ACC112 (cell line): Measurements from ENCODE around the gene SMC4.

Experiments used
- H2AFZ ChIP-seq: fragments of 200-600 bp; sonication (generic); one replicate; pipeline ENCODE4 v1.6.0; 2017; ENCODE audit warnings: antibody characterized with exemption, low read length; ENCODE audit not compliant: unreplicated experiment
- H3K27ac ChIP-seq: fragments of 200-600 bp; sonication (generic); 2 replicates; pipeline ENCODE4 v1.5.1; 2014; ENCODE audit warnings: low read depth, mild to moderate bottlenecking, antibody characterized with exemption, low read length, moderate library complexity
- H3K27me3 ChIP-seq: fragments of 200-600 bp; sonication (generic); 2 replicates; pipeline ENCODE4 v1.6.1; 2014; ENCODE audit warnings: mild to moderate bottlenecking, antibody characterized with exemption, low read length, moderate library complexity, mixed read lengths; ENCODE audit not compliant: insufficient read depth
- H3K36me3 ChIP-seq: fragments of 200-600 bp; sonication (generic); 2 replicates; pipeline ENCODE4 v1.6.1; 2016; ENCODE audit warnings: mild to moderate bottlenecking, antibody characterized with exemption, low read length, moderate library complexity, mixed read lengths; ENCODE audit not compliant: insufficient read depth
- H3K4me1 ChIP-seq: fragments of 200-600 bp; sonication (generic); one replicate; pipeline ENCODE4 v1.6.1; 2016; ENCODE audit warnings: low read length, mixed read lengths; ENCODE audit not compliant: insufficient read depth, unreplicated experiment, control insufficient read depth
- H3K4me3 ChIP-seq: fragments of 200-600 bp; sonication (generic); 2 replicates; pipeline ENCODE4 v1.5.1; 2014; ENCODE audit warnings: mild to moderate bottlenecking, low read depth, low read length
- H3K79me2 ChIP-seq: fragments of 200-600 bp; sonication (generic); one replicate; pipeline ENCODE4 v1.6.0; 2016; ENCODE audit warnings: low read length; ENCODE audit not compliant: control insufficient read depth, unreplicated experiment, insufficient read depth

The SMC4 gene

GRCh38 chr3:160374925-160375324 lies 24.5 kb upstream of the SMC4 start:
- Histone ChIP-seq H2AFZ (no peak overlapping the region), H3K27ac (peak overlapping the region; percentile 12), H3K4me1 (peaks cover 75% of the 10 kb centered on the region), H3K4me3 (no peak overlapping the region), H3K36me3 (peaks cover 6% of the 10 kb centered on the region), H3K79me2 (peaks cover 4% of the 10 kb centered on the region), H3K27me3 (no peaks in the 10 kb centered on the region)

- peaks cover 12% of the 10 kb centered on the region for H3K36me3 ChIP-seq
- H3K4me3 ChIP-seq = no peak overlapping the region; the same call in 1 of the 2 replicates
- peak overlapping the region; percentile 62 for H2AFZ ChIP-seq
- H3K27ac ChIP-seq = peak overlapping the region; percentile 46
- peaks cover 87% of the 10 kb centered on the region for H3K4me1 ChIP-seq
- H3K27me3 ChIP-seq = no peaks in the 10 kb centered on the region
- peaks cover 4% of the 10 kb centered on the region for H3K79me2 ChIP-seq
These were observed 22.8 kb upstream of the SMC4 start for GRCh38 chr3:160376681-160377080.

GRCh38 chr3:160378331-160379109 lies 20.9 kb upstream of the SMC4 start:
- peaks cover 73% of the 10 kb centered on the region for H3K4me1 ChIP-seq
- H3K36me3 ChIP-seq = peaks cover 12% of the 10 kb centered on the region
- H2AFZ ChIP-seq = peak overlapping the region; percentile 68
- peaks cover 7% of the 10 kb centered on the region for H3K79me2 ChIP-seq
- peak overlapping the region; percentile 58 for H3K4me3 ChIP-seq
- H3K27me3 ChIP-seq = no peaks in the 10 kb centered on the region
- peak overlapping the region; percentile 78 for H3K27ac ChIP-seq

GRCh38 chr3:160379628-160380214 lies 19.7 kb upstream of the SMC4 start:
- Histone ChIP-seq H2AFZ (no peak overlapping the region), H3K36me3 (peaks cover 12% of the 10 kb centered on the region), H3K4me1 (peaks cover 61% of the 10 kb centered on the region), H3K79me2 (peaks cover 7% of the 10 kb centered on the region), H3K27me3 (no peaks in the 10 kb centered on the region), H3K4me3 (peak overlapping the region; percentile 7; the same call in 1 of the 2 replicates), H3K27ac (peak overlapping the region; percentile 78)

GRCh38 chr3:160381470-160381869 lies 18.0 kb upstream of the SMC4 start:
- peaks cover 47% of the 10 kb centered on the region for H3K4me1 ChIP-seq
- peaks cover 6% of the 10 kb centered on the region; the same call in 1 of the 2 replicates for H3K36me3 ChIP-seq
- H3K27ac ChIP-seq = peak overlapping the region; percentile 42
- H2AFZ ChIP-seq = no peak overlapping the region
- no peak overlapping the region for H3K4me3 ChIP-seq
- peaks cover 17% of the 10 kb centered on the region for H3K79me2 ChIP-seq
- no peaks in the 10 kb centered on the region for H3K27me3 ChIP-seq

GRCh38 chr3:160384639-160385318 lies 14.7 kb upstream of the SMC4 start:
- no peaks in the 10 kb centered on the region for H3K27me3 ChIP-seq
- H2AFZ ChIP-seq = no peak overlapping the region
- H3K4me1 ChIP-seq = peaks cover 17% of the 10 kb centered on the region
- no peak overlapping the region for H3K4me3 ChIP-seq
- no peak overlapping the region for H3K27ac ChIP-seq
- H3K79me2 ChIP-seq = peaks cover 25% of the 10 kb centered on the region
- H3K36me3 ChIP-seq = peaks cover 6% of the 10 kb centered on the region; the same call in 1 of the 2 replicates

GRCh38 chr3:160390565-160391138 lies 8.8 kb upstream of the SMC4 start:
- Histone ChIP-seq H2AFZ (no peak overlapping the region), H3K79me2 (peaks cover 63% of the 10 kb centered on the region), H3K4me3 (no peak overlapping the region), H3K27ac (no peak overlapping the region), H3K36me3 (no peaks in the 10 kb centered on the region), H3K4me1 (peaks cover 7% of the 10 kb centered on the region), H3K27me3 (no peaks in the 10 kb centered on the region)

- Histone ChIP-seq H3K4me1 (peaks cover 19% of the 10 kb centered on the region), H3K79me2 (peaks cover 61% of the 10 kb centered on the region)
These were observed 6.7 kb upstream of the SMC4 start for GRCh38 chr3:160392798-160393197.

GRCh38 chr3:160393346-160394008 lies 6.0 kb upstream of the SMC4 start:
- Histone ChIP-seq H3K4me3 (no peak overlapping the region), H3K36me3 (no peaks in the 10 kb centered on the region)

More at GRCh38 chr3:160392798-160393197, 6.7 kb upstream of the SMC4 start:
- no peaks in the 10 kb centered on the region for H3K27me3 ChIP-seq
- no peak overlapping the region for H3K27ac ChIP-seq
- H3K36me3 ChIP-seq = no peaks in the 10 kb centered on the region
- no peak overlapping the region for H3K4me3 ChIP-seq
- H2AFZ ChIP-seq = no peak overlapping the region

GRCh38 chr3:160394009-160394392 lies 5.4 kb upstream of the SMC4 start:
- Histone ChIP-seq H2AFZ (no peak overlapping the region), H3K4me3 (no peak overlapping the region), H3K79me2 (peaks cover 72% of the 10 kb centered on the region), H3K27ac (no peak overlapping the region), H3K27me3 (no peaks in the 10 kb centered on the region), H3K36me3 (no peaks in the 10 kb centered on the region), H3K4me1 (peaks cover 24% of the 10 kb centered on the region)

More at GRCh38 chr3:160393346-160394008, 6.0 kb upstream of the SMC4 start:
- Histone ChIP-seq H3K27me3 (no peaks in the 10 kb centered on the region), H3K79me2 (peaks cover 67% of the 10 kb centered on the region), H3K4me1 (peaks cover 24% of the 10 kb centered on the region), H3K27ac (no peak overlapping the region), H2AFZ (no peak overlapping the region)
